ENCODE data around the gene SMAD2. TPM values are rescaled to one million over a fixed set of nuclear protein-coding genes. Genes with fewer than 3 reads are reported as not detected.

The SMAD2 gene
- total and polyA plus RNA-seq, 2 of the 8 experiments (the other 6 are each of a cell fraction or from before 2014, with no cell fraction given): 28.4 to 124 TPM

DNA sequence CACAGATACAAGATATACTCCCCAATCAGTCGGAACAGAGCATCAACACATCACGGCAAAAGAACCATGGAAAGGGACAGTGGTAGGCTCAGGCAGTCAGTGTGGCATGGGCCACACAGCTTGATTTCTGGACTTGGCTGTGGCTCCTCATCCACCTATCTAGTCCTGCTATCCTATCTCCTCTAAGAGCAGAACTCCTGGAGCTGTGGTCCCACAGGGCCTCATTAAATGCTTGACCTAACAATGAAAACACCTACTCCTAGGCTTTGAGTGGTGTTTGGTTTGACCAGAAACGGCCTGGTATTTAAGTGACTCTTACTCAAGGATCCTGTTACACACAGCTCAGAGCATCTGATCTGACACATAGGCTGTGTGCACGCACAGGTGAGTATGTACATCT, 33.6 kb upstream of the SMAD2 start:
- Histone ChIP-seq H3K23me2 (ENCODE audit: low read depth, low read length) (no peaks in the 10 kb centered on the region), H3K27ac (ENCODE audit: low read depth, low read length) (no peak overlapping the region), H3K4me1 (replicated peaks in 1 of 4; ENCODE audit: control insufficient read depth in 3 of 4, insufficient read depth in 4 of 4, low read length in 3 of 4) (peaks cover under 1 to 15% (median 6%) of the 10 kb centered on the region in 4 experiments; a peak in 5 of 7 replicates), H2BK15ac (ENCODE audit: low read length) (no peak overlapping the region), H4K5ac (ENCODE audit: insufficient read length, low read depth, low read length) (no peak overlapping the region), H3K4me3 (ENCODE audit: extremely low read depth in 1 of 4, insufficient read depth in 2 of 4, low read depth in 3 of 4, low read length in 4 of 4) (no peak overlapping the region), H2BK12ac (ENCODE audit: low read depth, low read length) (no peak overlapping the region), H2BK120ac (replicated peaks; ENCODE audit: low read depth, low read length) (no peak overlapping the region), H3K27me3 (replicated peaks in 1 of 4; ENCODE audit: control insufficient read depth in 3 of 4, extremely low read depth in 1 of 4, insufficient read depth in 3 of 4, low read length in 3 of 4) (no peaks in the 10 kb centered on the region), H3K4me2 (ENCODE audit: insufficient read depth in 1 of 2, low read depth in 2 of 2, low read length in 2 of 2) (no peak overlapping the region), H3K18ac (ENCODE audit: extremely low read depth, low read length) (no peak overlapping the region), H4K8ac (ENCODE audit: extremely low read depth, insufficient read depth, low read length) (no peak overlapping the region), H3K14ac (ENCODE audit: insufficient read length) (no peak overlapping the region), H4K91ac (replicated peaks; ENCODE audit: insufficient read length, low read length) (no peak overlapping the region), H3K79me2 (ENCODE audit: control insufficient read depth in 1 of 2, insufficient read depth in 2 of 2, low read length in 2 of 2) (no peaks in the 10 kb centered on the region), H3K9me3 (ENCODE audit: insufficient read depth in 2 of 2, low read depth in 1 of 2, low read length in 1 of 2) (peaks cover 11 to 19% of the 10 kb centered on the region in 2 experiments), H3K56ac (replicated peaks; ENCODE audit: insufficient read length, low read depth, low read length) (no peak overlapping the region), H3K23ac (ENCODE audit: insufficient read length) (no peak overlapping the region), H2AFZ (ENCODE audit: low read length) (no peak overlapping the region), H3K79me1 (ENCODE audit: low read depth, low read length) (no peaks in the 10 kb centered on the region), H3K36me3 (ENCODE audit: control insufficient read depth in 2 of 4, insufficient read depth in 4 of 4, low read length in 3 of 4) (no peaks in the 10 kb centered on the region; a peak in 3 of 8 replicates), H4K20me1 (replicated peaks in 1 of 2; ENCODE audit: control insufficient read depth in 1 of 2, insufficient read depth in 2 of 2, low read length in 2 of 2) (no peaks in the 10 kb centered on the region), H2BK20ac (ENCODE audit: low read length) (no peak overlapping the region), H3K9ac (replicated peaks in 1 of 4; ENCODE audit: extremely low read depth in 1 of 4, low read depth in 3 of 4, low read length in 3 of 4) (no peak overlapping the region), H2BK5ac (ENCODE audit: low read depth, low read length) (no peak overlapping the region), H2AK5ac (ENCODE audit: low read depth, low read length) (no peak overlapping the region), H3K4ac (replicated peaks; ENCODE audit: insufficient read length, low read depth, low read length) (no peak overlapping the region)
- WGBS, 2 experiments (ENCODE audit: extremely low coverage in 1 of 2, insufficient coverage in 1 of 2, insufficient read length in 1 of 2, insufficient replicate concordance in 2 of 2, low coverage in 1 of 2, low lambda C conversion rate in 2 of 2, missing lambda C conversion rate in 1 of 2): 84% methylated on average over 4 of the region's 4 CpGs; no CpG with 5 or more reads in 1 of the 2 experiments
- FAIRE-seq (no peak), DNase-seq (ENCODE audit: low read depth in 1 of 2, low spot score in 2 of 2) (no peak)
- TF ChIP-seq HDAC2 (IDR thresholded peaks at IDR 0.05; ENCODE audit: borderline replicate concordance in 1 of 2, low read depth in 2 of 2, low read length in 2 of 2): no peak
- TF ChIP-seq, protein P1, sequence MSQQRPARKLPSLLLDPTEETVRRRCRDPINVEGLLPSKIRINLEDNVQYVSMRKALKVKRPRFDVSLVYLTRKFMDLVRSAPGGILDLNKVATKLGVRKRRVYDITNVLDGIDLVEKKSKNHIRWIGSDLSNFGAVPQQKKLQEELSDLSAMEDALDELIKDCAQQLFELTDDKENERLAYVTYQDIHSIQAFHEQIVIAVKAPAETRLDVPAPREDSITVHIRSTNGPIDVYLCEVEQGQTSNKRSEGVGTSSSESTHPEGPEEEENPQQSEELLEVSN (IDR thresholded peaks at IDR 0.05): no peak
- TF ChIP-seq CHD2 (IDR thresholded peaks at IDR 0.05; ENCODE audit: low read length): no peak
- no peak for TF ChIP-seq BRCA1 (IDR thresholded peaks at IDR 0.05; ENCODE audit: low read depth, low read length)
- TF ChIP-seq CREB1 (IDR thresholded peaks at IDR 0.05): no peak
- no peak for TF ChIP-seq CBX5 (IDR thresholded peaks at IDR 0.05; ENCODE audit: low read depth, low read length)
- TF ChIP-seq KDM5A (IDR thresholded peaks at IDR 0.05; ENCODE audit: low read length): no peak
- no peak for TF ChIP-seq SUZ12 (IDR thresholded peaks at IDR 0.05; ENCODE audit: low read length)
- ChIA-PET POLR2A (ENCODE audit: partially characterized antibody) (no interaction called here), CTCF (ENCODE audit: partially characterized antibody) (interaction anchor here (0.6 to 2.8 kb wide), 5 partner anchors 21 to 192 kb away, joined by 3 to 10 read pairs (median 4); no protein-coding TSS in a partner anchor)
